ENCODE data around the gene SLC19A2.
"Not testable (repeated sequence)": the region's sequence is repeated elsewhere in the genome, so short reads cannot be mapped to it uniquely, and the experiment has no call there.

SLC19A2 gene, protein sequence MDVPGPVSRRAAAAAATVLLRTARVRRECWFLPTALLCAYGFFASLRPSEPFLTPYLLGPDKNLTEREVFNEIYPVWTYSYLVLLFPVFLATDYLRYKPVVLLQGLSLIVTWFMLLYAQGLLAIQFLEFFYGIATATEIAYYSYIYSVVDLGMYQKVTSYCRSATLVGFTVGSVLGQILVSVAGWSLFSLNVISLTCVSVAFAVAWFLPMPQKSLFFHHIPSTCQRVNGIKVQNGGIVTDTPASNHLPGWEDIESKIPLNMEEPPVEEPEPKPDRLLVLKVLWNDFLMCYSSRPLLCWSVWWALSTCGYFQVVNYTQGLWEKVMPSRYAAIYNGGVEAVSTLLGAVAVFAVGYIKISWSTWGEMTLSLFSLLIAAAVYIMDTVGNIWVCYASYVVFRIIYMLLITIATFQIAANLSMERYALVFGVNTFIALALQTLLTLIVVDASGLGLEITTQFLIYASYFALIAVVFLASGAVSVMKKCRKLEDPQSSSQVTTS

DNA sequence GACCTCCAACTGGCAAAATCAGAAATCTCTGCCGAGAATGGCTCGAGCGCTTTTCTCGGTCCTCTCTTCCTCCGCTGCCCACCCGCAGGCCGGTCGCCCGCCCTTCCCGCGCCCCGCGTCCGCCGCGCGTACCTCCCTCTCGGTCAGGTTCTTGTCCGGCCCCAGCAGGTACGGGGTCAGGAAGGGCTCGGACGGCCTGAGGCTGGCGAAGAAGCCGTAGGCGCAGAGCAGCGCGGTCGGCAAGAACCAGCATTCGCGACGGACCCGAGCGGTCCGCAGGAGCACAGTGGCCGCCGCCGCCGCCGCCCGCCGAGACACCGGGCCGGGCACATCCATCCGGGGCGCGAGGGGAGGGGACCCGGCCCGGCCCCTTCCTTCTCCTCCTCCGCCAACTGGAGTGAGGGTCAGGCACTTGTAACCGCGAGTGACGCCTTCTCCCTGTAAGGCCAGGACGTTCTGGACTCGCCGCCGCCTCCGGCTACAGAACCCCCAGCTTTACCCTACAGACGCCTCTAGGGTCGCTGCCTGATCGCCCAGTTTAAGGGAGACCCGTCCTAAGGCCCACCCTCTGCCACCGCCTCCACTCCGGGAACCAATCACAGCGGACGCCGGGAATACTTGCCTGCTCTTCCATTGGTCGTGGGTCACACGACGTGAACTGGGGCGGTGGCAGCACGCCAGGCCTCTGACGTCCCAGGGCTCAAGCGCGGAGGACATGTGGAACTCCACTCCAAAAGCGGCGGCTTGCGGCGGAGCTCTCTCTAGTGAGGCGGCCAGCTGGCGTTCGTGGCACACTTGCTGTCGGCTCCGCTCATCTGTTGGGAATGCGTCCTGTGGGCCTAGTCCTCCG, at the start of gene SLC19A2:
Gene SLC19A2, minus strand, starts transcription at position 514 of the 850 bp plus-strand sequence. Its CDS starts 178 bp downstream, at position 336.
- in situ Hi-C loops (cut with MboI; ENCODE audit: low sequenced_read_pairs) = no loop called here

DNA sequence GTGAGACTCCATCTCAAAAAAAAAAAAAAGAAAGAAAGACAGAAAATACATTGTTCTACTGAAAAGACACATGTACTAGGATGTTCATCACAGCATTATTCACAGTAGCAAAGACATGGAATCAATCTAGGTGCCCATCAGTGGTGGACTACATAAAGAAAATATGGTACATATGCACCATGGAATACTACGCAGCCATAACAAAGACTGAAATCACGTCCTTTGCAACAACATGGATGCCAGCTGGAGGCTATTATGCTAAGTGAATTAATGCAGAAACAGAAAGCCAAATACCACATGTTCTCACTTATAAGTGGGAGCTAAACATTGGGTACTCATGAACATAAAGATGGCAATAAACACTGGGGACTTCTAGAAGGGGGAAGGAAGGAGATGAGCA, 48.9 kb upstream of the SLC19A2 start:
- in situ Hi-C loops (cut with MboI; ENCODE audit: low sequenced_read_pairs) = no loop called here

GRCh38 chr1:169533528-169534190, 47.9 kb upstream of the SLC19A2 start:
- in situ Hi-C loops (cut with MboI; ENCODE audit: low sequenced_read_pairs) = not testable (repeated sequence)

DNA sequence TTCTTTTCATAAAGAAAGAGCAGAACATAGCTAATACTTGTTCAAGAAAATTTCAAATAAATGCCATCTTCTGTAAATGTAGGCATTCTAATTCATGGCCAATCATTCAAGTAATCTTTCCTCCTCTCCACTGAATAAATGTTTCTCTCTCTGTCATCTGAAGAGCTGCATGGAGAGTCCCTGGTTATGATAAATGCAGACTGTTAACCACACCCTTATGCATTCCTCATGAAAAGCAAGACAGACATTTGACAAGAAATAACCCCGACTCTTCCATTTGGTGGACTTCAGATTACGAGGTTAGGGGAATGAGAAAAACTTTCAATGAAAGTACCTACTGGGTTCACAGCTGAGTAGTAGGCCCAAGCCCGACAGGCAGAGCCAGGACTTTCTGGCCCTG, 44.7 kb upstream of the SLC19A2 start:
- in situ Hi-C loops (cut with MboI; ENCODE audit: low sequenced_read_pairs) = no loop called here

DNA sequence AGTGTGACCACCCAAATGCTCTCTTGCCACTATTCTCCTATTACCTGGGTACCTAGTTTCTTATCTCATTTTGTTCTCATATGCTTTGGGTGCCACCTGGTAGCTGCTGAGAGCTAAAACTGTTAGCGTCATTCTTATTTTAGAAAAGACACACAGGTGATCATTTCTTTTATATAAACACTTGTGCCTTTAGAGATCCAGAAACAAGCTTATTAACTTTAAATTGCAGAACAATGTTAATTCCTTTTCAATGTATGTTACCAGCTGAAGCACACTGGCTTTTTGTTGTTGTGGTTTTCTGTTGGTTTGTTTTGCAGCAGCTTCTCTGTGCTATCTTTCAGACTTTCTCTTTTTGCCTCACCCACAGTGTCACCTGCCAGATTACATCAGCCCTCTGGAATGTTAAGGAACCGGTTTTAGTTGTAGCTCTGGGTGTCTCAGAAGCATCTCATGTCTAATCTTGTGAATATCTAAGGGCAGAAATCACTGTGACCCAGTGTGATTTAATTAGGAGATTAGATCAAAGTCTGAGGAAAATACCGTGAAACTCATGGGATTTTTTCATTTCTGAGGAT, 43.4 kb upstream of the SLC19A2 start:
- in situ Hi-C loops (cut with MboI; ENCODE audit: low sequenced_read_pairs) = no loop called here

DNA sequence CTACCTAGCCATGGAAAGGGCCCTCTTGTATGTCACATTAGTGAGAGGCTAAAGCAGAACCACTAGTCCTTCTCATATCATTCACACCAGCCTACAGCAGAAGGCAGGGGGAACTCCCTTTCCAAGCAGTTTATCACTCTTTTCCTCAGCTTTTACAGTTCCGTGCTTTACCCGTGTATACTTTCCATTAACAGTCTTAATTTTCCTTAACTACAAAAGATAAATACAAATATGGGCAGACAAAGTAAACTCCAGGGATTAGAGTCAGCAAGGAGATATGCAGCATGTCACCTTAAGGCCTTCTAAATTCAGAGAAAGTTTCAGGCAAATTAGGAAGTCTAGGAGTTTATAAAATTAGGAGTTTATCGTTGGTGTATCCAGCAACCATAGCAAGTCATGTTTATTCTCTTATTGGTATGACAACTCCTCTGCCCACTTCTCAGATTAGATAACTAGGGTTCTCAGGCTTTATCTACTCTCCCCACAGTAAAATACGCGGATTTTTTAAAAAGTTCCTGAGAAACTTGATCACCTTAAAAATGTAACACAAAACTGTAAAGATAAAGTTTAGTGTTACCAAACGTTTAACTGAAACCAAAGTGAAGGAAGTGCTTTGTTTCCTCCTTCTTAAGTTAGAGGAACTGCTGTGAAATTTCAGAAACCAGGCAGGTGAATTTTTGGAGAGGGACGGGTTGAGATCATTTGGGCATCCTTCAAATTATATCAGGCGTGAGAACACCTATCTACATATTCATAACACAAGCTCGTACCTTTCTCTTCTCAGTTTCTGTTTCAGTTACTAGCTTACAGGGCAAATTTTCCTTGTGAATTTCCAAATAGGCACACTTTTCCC, 42.7 kb upstream of the SLC19A2 start:
- in situ Hi-C loops (cut with MboI; ENCODE audit: low sequenced_read_pairs) = no loop called here

- in situ Hi-C loops (cut with MboI; ENCODE audit: low sequenced_read_pairs) = no loop called here
Observed at GRCh38 chr1:169527451-169528214, 41.9 kb upstream of the SLC19A2 start.

DNA sequence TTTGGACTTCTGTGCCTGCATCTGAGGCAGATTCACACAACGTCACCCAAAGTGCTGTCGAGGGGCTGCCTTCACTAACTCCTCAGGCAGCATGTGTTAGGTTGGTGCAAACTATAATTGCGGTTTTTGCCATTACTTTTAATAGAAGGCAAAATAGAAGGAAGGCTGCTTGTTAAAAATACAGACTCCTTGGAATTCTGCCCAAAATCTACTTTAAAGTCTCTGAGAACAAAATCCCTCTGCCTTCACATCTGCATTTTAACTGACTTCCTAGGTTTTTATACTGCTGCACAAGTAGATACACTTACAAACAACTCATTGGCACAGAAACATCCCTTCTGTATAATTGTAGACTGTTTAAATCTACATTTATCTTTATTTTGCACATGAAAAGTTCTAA, 41.3 kb upstream of the SLC19A2 start:
- in situ Hi-C loops (cut with MboI; ENCODE audit: low sequenced_read_pairs) = no loop called here

GRCh38 chr1:169526120-169526832, 40.5 kb upstream of the SLC19A2 start:
- in situ Hi-C loops (cut with MboI; ENCODE audit: low sequenced_read_pairs) = no loop called here

DNA sequence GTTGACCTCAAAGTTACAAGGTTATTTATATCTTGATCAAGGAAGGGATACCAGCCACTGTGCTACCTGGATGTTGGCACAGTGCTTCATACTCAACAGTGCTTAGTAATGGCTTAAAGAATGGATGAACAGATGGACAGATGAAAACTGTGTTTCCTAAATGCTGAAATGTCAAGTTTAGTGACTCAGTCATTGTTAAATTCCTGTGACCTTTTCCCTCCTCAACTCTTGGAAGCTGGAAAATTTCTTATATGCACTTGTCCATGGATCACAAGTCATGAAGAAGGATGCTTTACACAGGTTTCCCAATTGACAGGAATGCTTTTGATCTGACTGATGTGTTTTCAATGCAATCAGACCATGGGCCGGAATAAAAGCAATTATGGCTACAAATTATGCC, 39.6 kb upstream of the SLC19A2 start:
- in situ Hi-C loops (cut with MboI; ENCODE audit: low sequenced_read_pairs) = no loop called here

DNA sequence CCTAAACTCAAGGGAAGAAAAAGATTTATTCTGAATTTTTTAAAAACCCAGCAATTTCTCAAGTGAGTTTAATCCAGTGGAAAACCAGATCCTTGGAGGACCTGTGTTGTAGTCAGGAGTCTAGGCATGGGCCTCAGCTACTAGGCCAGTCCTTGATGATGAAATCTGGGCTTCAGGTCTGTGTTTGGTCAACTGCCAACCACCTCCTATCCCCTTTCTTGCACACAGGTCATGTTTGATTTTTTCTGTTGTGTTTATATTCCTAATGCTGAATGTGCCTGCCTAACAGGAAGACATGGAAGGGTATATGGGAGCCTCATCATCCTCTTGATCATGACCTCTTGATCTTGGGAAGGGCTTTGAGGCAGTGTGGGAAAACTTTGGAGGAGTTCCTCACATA, 38.2 kb upstream of the SLC19A2 start:
- in situ Hi-C loops (cut with MboI; ENCODE audit: low sequenced_read_pairs) = no loop called here

- in situ Hi-C loops (cut with MboI; ENCODE audit: low sequenced_read_pairs) = no loop called here
Observed at GRCh38 chr1:169521226-169521625, 35.5 kb upstream of the SLC19A2 start.

DNA sequence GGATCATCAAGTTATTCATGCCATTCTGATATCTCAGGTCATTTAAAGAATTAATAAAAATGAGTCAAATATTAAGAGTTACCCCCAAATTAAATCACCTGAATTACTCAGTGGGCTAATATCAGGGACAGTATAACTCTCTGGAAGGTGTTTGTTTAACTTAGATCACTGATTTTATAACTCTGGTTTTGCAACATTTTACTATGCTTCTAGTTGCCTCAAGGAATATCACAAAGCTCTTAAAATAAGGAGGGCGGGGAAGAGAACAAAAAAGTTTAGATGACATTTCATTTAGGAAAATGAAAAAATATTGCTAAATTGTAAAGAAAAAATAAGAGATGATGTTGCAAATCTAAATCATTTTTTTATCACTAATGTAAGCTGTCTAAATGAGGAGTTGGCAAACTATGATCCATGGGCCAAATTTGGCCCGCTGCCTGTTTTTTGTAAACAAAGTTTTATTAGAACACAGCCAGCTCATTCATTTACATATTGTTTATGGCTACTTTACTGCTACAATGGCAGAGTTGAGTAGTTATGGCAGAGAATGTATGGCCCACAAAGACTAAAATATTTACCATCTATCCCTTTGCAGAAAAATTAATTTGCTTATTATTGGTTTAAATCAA, 31.9 kb upstream of the SLC19A2 start:
- in situ Hi-C loops (cut with MboI; ENCODE audit: low sequenced_read_pairs) = no loop called here

GRCh38 chr1:169515641-169516040, 29.9 kb upstream of the SLC19A2 start:
- in situ Hi-C loops (cut with MboI; ENCODE audit: low sequenced_read_pairs) = no loop called here

DNA sequence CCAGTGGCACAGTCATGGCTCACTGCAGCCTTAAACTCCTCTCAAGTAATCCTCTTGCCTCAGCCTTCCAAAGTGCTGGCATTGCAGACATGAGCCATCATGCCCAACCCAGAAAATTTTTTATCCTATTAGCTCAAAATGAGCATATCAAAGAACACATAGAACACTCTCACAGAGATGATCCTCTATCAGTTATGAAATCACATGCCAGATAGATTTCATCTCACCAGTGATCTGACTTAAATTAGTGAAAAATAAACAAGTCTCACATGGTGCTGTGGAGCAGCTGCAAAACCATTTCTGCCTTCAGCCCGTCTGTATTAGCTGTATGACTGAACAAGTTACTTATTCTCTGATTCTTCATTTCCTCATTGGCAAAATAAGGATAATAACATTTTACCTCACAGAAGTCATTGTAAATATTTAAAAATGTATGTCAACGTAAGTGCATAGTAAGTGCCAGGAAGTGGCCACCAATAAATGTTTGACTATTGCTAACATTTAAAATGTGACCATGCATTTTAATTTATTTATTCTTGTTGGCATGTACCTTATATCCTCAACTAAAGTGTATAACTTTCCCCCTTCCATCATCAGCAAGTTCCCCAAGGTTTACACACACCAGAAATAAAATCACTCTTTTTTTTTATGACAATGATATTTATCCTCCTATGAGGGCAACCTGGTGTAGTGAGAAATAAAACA, 29.0 kb upstream of the SLC19A2 start:
- in situ Hi-C loops (cut with MboI; ENCODE audit: low sequenced_read_pairs) = no loop called here

GRCh38 chr1:169513208-169513607, 27.5 kb upstream of the SLC19A2 start:
- in situ Hi-C loops (cut with MboI; ENCODE audit: low sequenced_read_pairs) = no loop called here

- in situ Hi-C loops (cut with MboI; ENCODE audit: low sequenced_read_pairs) = no loop called here
Observed at GRCh38 chr1:169511316-169512005, 25.7 kb upstream of the SLC19A2 start.
